ENCODE results near the gene TAS2R30. TPM values are rescaled to one million over a fixed set of nuclear protein-coding genes. Genes with fewer than 3 reads are reported as not detected.

The TAS2R30 gene
- total RNA-seq, 1 donor from 2014 or later, result 1.1 TPM

GRCh38 chr12:11085419-11085818 is 49.0 kb downstream of the TAS2R30 start:
- Mint-ChIP-seq H3K4me3 (ENCODE audit: unreplicated experiment) (no peak overlapping the region), H3K27me3 (ENCODE audit: low read depth) (no peaks in the 10 kb centered on the region), H3K4me1 (ENCODE audit: low read depth) (no peaks in the 10 kb centered on the region), H3K36me3 (ENCODE audit: low read depth) (peaks cover 5% of the 10 kb centered on the region), H3K9me3 (ENCODE audit: low read depth) (peaks cover 7% of the 10 kb centered on the region), H3K27ac (ENCODE audit: unreplicated experiment) (no peak overlapping the region)
- TF ChIP-seq CTCF (IDR thresholded peaks at IDR 0.05), result no peak
- DNase-seq (ENCODE audit: low spot score), result no peak

Other genes with a start within 250 kb of the TAS2R30 start
- gene TAS2R13, start 225.1 kb downstream of the TAS2R30 start, total RNA-seq, result 0.49 to 2.5 TPM (median 0.85 TPM) in 3 replicates
- not detected in 3 replicates for gene PRH2, start 205.4 kb downstream of the TAS2R30 start, total RNA-seq
- gene TAS2R14, start 195.4 kb downstream of the TAS2R30 start, total RNA-seq, result 2.4 to 4.0 TPM (median 2.6 TPM) in 3 replicates
- gene TAS2R50, start 147.7 kb downstream of the TAS2R30 start, total RNA-seq, result 0.46 to 1.8 TPM (median 0.95 TPM) in 3 replicates
- gene TAS2R20, start 136.3 kb downstream of the TAS2R30 start, total RNA-seq, result 0.49 to 2.6 TPM (median 0.82 TPM) in 3 replicates
- gene TAS2R19, start 112.0 kb downstream of the TAS2R30 start, total RNA-seq, result 1.4 to 2.2 TPM (median 1.9 TPM) in 3 replicates
- gene TAS2R31, start 103.2 kb downstream of the TAS2R30 start, total RNA-seq, result 1.1 to 3.8 TPM (median 1.7 TPM) in 3 replicates
- gene TAS2R46, start 72.3 kb downstream of the TAS2R30 start, total RNA-seq, result 0.51 to 1.1 TPM (median 0.70 TPM) in 3 replicates
- gene TAS2R43, start 42.3 kb downstream of the TAS2R30 start, total RNA-seq, result 0.22 to 0.44 TPM in 2 of 3 replicates, not detected in the other
- gene SMIM10L1, start 36.5 kb upstream of the TAS2R30 start, total RNA-seq, result 11.8 to 15.8 TPM (median 12.2 TPM) in 3 replicates
- not detected in 3 replicates for gene TAS2R42, start 52.3 kb upstream of the TAS2R30 start, total RNA-seq
- gene PRB3, start 135.1 kb upstream of the TAS2R30 start, total RNA-seq, result not detected in 3 replicates
- gene PRB4, start 175.8 kb upstream of the TAS2R30 start, total RNA-seq, result not detected in 3 replicates

Data from chondrocyte (in vitro differentiated cells).